Renal cortical epithelial cell (primary cell): Measurements from ENCODE around the gene S100A12. TPM values are rescaled to one million over a fixed set of nuclear protein-coding genes. Genes with fewer than 3 reads are reported as not detected.

Source experiments
- DNase-seq: peaks from one replicate; pipeline ENCODE4 v3.0.0-alpha.2; 2011; ENCODE audit warnings: low read depth
- total RNA-seq: library from RNA; depleted of rRNA; stranded (reverse); fragments of >200 nt; gene quantifications from 2 replicates; pipeline ENCODE4 v1.2.3, GENCODE V29; 2014

The S100A12 gene
- total RNA-seq, 1 donor from 2014 or later: not detected

GRCh38 chr1:153397051-153397923, 21.9 kb upstream of the S100A12 start:
- DNase-seq: no peak

DNA sequence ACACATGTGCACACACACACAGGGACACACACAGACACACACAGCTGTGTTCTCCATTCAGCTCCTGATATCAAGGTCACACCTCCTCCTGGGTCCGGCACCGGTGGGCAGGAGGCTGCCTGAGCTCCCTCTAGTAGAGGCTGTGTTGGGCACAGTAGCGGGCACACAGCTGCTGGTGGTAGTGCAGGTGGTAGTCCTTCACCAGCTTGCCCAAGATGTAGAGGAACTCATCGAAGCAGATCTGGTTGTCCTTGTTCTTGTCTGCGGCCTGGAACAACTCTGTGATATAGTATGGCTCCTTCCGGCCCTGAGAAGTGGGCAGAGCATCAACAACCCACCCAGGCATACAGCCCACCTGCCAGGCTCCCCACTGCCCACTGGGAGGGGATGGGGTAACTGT, 21.0 kb upstream of the S100A12 start:
- DNase-seq: no peak

DNA sequence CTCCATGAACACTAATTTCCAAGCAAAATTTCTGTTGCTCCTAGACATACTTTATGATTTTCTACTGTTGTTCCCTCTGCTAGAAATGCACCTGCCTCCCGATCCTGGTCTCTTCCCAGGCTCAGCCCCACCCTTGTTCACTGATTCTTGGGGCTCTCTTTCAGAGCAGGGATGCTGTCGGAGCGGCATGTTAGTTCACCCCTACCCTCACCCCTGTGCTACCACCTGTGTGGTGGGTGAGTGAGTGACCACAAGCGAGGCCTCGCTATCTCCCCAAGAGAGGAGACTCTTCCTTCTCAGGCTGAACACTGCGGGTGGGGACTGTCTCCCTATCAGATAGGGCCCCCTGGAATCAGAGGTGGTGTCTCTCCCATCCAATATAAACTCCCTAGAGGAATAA, 20.4 kb upstream of the S100A12 start:
- no peak for DNase-seq

GRCh38 chr1:153395136-153395685, 19.8 kb upstream of the S100A12 start:
- no peak for DNase-seq

- DNase-seq: no peak
These were observed 19.0 kb upstream of the S100A12 start for GRCh38 chr1:153394391-153394790.

DNA sequence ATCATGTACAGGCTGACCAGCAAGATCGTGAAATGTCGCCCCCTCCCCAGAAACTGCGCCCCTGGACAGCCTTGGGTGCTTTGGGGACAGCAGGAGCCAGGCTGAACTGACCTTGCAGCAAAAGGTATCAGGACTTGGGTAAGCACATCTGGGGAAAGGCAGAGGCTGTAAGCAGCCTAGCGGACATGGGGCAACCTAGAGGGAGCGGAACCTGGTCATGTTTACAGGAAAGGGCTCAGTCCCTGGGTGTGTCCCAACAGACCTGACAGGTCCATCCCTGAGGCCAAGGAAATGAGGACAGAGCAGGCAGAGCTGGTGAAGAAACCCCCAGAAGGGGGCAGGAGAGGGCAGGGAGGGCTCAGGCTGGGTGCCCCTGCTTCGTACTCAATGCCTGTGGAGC, 18.5 kb upstream of the S100A12 start:
- no peak for DNase-seq

GRCh38 chr1:153392822-153393221, 17.4 kb upstream of the S100A12 start:
- no peak for DNase-seq

DNA sequence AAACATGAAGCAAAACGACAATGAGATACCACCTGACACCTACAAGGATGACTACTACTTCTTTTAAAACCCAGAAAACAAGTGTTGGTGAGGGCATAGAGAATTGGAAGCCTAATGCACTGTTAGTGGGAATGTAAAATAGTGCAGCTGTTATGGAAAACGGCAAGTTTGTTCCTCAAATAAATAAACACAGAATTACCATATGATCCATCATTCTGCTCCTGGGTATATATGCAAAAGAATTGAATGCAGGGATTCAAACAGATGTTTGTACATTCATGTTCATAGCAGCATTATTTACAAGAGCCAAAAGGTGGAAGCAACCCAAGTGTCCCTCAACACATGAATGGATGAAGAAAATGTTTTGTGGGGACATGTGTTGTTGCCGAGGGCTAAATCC, 16.8 kb upstream of the S100A12 start:
- DNase-seq: no peak

DNA sequence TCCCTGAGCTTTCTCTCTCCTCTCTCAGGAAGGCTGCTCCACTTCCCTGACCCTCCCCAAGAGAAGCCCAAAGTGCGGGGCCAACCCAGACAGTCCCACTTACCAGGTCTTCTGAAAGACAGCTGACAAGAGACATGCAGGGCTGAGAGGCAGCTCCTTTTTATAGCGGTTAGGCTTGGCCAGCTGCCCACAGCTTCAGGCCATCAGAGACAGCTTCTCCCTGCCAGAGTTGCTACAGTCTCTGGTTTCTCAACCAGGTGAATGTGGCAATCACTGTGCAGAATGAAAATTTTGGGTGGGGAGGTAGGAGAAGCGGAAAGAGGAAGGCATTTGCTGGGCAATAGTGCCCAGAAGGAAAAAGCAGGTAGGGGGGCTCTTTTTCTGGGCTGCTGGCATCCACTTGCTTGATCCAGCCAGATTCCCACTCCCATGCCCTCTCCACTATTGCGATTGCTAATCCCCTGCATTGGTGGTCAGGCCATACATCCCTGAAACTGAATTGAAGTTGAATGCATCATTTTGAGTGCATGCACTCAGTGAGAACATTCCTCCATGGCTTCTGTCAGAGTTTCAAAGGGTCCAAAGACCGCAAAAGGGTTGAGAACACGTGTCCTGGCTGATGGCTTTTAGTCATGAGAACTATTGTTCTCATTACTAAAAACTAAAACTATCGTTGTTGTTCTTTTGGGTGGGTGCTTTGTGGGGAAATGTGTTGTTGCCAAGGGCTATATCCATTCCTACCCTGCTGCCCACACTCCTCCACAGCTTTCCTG, 15.7 kb upstream of the S100A12 start, which contains the start of gene S100A8:
TSS of gene S100A8 (minus strand) at position 136 of the 773 bp plus-strand sequence. CDS start 538 bp downstream, outside the sequence.
- peak; percentile 11 for DNase-seq

- no peak for DNase-seq
These were observed 14.8 kb upstream of the S100A12 start for GRCh38 chr1:153389973-153390879.

DNA sequence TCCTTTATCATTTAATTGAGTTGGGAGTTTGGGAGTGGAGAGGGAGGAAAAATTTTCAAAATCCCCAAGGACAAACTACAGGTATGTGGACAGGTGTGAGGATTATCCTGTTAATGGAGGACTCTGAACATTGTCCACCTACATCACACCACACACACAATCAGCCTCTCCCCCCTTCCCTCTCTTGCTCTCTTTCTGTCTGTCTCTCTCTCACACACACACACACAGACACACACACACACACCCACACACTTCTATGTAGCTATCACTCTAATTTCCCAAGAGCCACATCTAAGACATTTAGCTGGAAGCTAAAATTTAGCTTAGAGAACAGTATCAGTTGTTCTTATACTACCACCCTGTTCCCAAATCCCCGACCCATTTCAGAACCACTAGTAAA, 14.0 kb upstream of the S100A12 start:
- no peak for DNase-seq

- no peak for DNase-seq
These were observed 12.4 kb upstream of the S100A12 start for GRCh38 chr1:153387785-153388184.

GRCh38 chr1:153387001-153387400, 11.6 kb upstream of the S100A12 start:
- no peak for DNase-seq

GRCh38 chr1:153386500-153386901, 11.1 kb upstream of the S100A12 start:
- no peak for DNase-seq

- DNase-seq: no peak
These were observed 9.6 kb upstream of the S100A12 start for GRCh38 chr1:153384958-153385580.

GRCh38 chr1:153380711-153381110, 5.3 kb upstream of the S100A12 start:
- no peak for DNase-seq

- DNase-seq: no peak
These were observed 4.2 kb upstream of the S100A12 start for GRCh38 chr1:153379591-153379990.

GRCh38 chr1:153374071-153374470, 1.4 kb downstream of the S100A12 start:
- DNase-seq: peak; percentile 38

DNA sequence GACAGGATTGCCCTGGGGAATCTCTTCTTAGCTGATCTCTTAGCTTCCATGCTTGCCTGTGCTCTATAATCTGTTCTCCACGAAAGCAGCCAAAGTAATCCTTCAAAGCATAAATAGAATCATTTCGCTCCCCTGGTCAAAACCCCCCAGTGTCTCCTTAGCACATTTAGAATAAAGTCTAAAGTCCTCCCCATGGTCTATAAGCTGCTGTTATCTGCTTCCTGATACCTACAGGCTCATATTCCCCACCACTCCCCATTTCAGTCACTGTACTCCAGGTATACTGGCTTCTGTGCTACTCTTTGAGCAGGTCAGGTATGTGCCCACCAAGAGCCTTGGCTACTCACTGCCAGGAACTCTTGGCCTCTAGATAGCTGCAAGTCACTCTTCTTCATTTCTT, 2.9 kb downstream of the S100A12 start:
- DNase-seq: no peak

- no peak for DNase-seq
These were observed 4.2 kb downstream of the S100A12 start for GRCh38 chr1:153371231-153371630.

DNA sequence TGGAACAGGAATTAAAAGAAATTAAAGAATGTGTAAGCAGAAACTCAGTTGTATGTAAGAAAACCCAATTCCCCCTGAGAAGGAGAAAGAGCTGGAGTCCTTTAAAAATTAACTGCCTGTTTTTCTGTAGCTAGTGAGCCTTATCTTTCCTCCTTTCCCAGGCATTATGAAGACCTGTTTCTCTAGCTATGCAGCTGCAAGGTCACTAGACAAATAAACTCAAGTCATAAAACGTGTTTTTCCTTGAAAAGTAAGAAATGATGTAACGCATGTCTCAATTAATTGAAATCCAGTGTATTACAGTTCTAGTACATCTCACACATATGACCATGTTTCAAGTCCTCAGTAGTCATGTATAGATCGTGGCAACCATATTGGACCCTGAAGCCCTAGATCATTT, 5.3 kb downstream of the S100A12 start:
- peak; percentile 42 for DNase-seq
